HFF-Myc (cell line): ENCODE measurements around the gene DENND1B.

Source experiments
- DNase-seq: peaks from one replicate; pipeline ENCODE4 v3.0.0-alpha.2; 2011; ENCODE audit warnings: low read depth; ENCODE audit errors: extremely low read depth
- H3K4me3 ChIP-seq: replicated peaks from 2 replicates; pipeline ENCODE4 v1.5.1; 2011; ENCODE audit warnings: low read depth, mild to moderate bottlenecking, control low read depth, low read length
- TF ChIP-seq, protein P1 (sequence below): IDR thresholded peaks from 2 replicates; pipeline ENCODE4 v1.5.1; 2012; ENCODE audit warnings: mild to moderate bottlenecking, low read depth, low read length, control low read depth; ENCODE audit errors: missing control alignments

DENND1B gene

DNA sequence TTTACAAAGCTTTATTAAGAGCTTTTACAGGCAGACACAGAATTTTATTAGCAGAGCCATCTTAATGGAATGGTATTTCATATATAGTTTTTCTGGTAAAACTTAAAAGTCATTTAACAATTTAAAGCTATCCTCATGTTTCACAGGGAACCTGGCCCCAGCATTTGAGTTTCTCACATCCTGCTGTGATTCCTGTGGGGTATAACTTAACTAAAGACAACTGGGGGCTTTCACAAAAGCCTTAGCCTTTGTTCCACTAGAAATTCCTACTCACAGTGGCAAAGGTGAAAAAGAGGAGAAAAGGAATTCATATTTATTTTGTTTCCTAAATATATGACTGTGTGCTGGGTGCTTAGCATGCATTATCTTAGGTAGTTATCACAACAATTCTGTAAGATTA is 233.9 kb downstream of the DENND1B start:
- DNase-seq, result no peak
- TF ChIP-seq, protein P1, sequence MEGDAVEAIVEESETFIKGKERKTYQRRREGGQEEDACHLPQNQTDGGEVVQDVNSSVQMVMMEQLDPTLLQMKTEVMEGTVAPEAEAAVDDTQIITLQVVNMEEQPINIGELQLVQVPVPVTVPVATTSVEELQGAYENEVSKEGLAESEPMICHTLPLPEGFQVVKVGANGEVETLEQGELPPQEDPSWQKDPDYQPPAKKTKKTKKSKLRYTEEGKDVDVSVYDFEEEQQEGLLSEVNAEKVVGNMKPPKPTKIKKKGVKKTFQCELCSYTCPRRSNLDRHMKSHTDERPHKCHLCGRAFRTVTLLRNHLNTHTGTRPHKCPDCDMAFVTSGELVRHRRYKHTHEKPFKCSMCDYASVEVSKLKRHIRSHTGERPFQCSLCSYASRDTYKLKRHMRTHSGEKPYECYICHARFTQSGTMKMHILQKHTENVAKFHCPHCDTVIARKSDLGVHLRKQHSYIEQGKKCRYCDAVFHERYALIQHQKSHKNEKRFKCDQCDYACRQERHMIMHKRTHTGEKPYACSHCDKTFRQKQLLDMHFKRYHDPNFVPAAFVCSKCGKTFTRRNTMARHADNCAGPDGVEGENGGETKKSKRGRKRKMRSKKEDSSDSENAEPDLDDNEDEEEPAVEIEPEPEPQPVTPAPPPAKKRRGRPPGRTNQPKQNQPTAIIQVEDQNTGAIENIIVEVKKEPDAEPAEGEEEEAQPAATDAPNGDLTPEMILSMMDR, result no peak
- H3K4me3 ChIP-seq, result no peak overlapping the region

DNA sequence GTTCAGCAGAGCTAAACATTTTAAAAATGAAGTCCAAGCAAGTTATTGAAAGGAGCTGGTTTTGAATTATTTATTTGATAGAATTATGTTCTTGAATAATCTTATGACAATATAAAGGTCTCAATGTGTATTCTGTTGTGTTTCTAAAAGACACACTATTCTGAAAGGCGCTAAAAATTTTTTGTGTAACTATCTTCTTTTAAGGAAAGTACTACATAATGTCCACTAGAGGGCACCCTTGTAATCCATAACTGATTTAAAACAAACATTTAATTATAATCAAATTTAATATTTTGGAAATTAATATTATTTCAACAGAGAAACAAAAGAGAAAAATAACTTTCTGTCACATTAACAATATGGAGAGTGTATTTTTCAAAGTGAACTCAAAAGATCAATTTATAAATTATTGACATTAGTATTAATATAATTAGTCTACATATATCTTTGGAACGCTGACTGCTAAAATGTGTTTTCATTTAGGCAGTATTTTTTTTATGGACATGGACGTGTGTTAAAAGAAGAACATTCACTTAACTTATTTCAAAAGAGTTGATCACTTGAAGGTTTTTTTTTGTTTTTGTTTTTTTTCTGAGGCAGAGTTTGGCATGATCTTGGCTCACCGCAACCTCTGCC is 248.4 kb downstream of the DENND1B start:
- DNase-seq, result no peak
- TF ChIP-seq, protein P1, result peak; percentile 22
- no peak overlapping the region for H3K4me3 ChIP-seq

DNA sequence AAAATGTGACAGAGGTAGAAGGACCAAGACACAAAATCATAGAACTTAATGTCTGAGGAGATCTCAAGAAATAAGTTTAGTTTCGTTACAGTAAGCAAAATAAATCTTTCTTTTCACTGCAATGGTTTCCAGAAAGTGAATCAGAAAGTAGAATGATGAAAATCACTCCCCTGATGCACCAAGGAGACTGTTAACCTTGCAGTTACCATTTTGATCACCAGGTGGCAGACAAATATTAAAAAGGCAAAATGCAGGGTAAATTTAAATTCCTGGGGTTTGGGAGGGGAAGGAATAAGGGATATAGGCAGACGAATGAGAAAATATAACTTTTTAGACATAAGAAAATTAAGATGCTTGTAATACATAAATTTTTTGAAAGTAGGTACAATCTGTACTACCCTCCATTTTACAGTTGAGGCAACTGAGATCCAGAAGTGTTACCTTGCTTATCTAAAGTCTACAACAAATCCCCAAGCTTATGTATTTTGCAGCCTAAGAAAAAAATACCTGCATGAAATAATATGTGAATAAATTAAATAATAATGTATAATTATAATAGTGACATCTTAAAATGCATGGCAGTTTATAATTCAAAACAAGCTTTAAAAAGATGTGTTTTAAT is 254.1 kb downstream of the DENND1B start:
- TF ChIP-seq, protein P1, result peak; percentile 51
- DNase-seq, result peak; percentile 6
- H3K4me3 ChIP-seq, result no peak overlapping the region

DNA sequence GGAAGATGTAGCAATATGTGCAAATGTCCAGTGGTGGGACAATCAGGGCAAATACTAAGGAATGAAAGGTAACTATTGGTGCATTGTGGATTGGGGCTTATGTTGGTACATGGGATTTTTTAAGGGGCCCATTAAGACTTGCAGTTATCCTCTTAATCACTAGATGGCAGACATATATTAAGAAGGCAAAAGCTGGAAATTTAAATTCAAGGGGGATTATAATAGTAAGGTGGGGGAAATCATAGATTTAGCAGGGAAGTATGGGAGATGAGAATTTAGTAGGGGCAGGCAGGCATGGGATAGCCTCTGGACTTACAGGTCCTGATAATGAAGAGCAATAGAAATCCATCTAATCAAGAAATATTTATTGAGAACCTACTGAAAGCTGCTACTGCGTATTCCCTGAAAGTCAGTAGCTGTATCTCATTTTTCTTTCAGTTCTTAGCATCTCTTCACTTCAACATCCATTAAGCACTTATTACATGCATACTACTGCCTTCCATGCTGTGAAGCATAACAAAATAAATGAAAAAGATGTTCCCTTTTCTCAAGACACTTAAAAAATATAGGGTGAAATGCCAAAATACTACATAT is 255.4 kb downstream of the DENND1B start:
- no peak for DNase-seq
- no peak overlapping the region for H3K4me3 ChIP-seq
- TF ChIP-seq, protein P1, result peak; percentile 37

DNA sequence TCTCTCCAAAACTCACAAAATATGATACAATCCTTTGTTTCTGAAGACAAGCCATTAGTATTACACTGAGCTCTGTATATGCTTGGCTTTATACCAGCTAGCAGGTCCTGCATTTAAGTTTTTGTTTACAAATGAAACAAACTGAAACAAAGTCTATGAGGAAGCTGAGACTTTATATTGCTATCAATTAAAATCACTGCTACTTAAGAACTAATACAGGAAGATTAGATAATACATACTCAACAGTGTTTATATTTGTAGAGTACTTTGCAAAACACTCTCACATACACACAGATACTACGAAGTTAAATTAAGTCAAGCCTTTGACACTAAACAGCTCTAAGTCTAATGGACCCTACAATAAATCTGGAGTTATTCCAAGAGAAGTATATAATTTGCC is 259.9 kb downstream of the DENND1B start:
- no peak for DNase-seq
- TF ChIP-seq, protein P1, result no peak
- H3K4me3 ChIP-seq, result no peak overlapping the region

DNA sequence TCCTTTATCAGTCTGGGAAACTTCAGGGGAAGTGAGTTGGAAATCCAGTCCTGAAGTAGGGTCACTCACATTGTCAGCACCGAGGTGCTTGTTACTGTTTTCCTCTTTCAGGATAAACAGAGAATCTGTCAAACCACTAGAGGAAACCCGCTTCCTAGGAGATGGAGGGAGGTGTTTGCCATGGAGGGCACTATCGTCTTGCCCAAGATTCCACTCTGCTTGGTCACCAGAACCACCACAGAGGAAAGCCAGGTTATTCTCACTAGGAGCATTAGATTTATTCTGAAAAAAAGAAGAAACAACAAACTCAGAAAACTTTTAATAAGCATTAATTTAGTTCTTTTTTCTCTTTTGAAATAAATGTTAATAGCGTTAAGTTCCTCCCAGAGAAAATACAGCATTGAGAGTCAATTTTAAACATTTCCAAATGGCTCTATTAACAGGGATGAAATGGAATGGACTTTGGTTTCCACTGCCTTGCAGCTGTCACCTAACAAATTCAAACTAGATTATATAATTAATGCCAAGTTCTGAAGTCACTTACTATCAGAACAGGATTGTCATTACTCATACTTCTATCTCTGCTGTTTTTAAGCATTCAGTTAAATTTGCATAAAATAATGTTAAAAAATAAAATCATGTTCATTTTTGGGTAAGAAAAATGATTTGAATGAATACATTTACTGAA is 264.4 kb downstream of the DENND1B start:
- no peak overlapping the region for H3K4me3 ChIP-seq
- no peak for DNase-seq
- TF ChIP-seq, protein P1, result no peak
